Stimulated activated CD4-positive, alpha-beta T cell treated with anti-CD3 and anti-CD28 coated beads, Interleukin-4, amount 100 ng/mL, for 1 hour (primary cell): Measurements from ENCODE around the gene CLEC4M.

Source experiments
- DNase-seq: peaks from one replicate; pipeline ENCODE4 v3.0.0-alpha.2; 2020

CLEC4M gene, protein sequence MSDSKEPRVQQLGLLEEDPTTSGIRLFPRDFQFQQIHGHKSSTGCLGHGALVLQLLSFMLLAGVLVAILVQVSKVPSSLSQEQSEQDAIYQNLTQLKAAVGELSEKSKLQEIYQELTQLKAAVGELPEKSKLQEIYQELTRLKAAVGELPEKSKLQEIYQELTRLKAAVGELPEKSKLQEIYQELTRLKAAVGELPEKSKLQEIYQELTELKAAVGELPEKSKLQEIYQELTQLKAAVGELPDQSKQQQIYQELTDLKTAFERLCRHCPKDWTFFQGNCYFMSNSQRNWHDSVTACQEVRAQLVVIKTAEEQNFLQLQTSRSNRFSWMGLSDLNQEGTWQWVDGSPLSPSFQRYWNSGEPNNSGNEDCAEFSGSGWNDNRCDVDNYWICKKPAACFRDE

GRCh38 chr19:7762719-7763293 is at the start of gene CLEC4M:
CLEC4M (plus strand) TSS chr19:7763243; CDS start chr19:7763267, 24 bp downstream.
- no peak for DNase-seq

DNA sequence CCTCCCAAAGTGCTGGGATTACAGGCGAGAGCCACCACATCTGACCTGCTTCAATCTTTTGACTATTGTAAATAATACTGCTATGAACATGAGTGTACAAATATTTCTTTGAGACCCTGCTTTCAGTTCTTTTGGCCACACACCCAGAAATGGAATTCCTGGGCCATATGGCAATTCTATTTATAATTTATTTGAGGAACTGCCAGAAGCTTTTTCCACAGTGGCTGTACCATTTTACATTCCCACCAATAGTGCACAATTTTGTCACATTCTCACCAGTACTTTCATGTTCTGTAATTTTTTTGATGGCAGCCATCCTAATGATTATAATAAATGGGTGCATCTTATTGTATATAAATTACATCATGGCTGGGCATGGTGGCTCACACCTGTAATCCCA is 47.4 kb upstream of the CLEC4M start:
- DNase-seq, result no peak

DNA sequence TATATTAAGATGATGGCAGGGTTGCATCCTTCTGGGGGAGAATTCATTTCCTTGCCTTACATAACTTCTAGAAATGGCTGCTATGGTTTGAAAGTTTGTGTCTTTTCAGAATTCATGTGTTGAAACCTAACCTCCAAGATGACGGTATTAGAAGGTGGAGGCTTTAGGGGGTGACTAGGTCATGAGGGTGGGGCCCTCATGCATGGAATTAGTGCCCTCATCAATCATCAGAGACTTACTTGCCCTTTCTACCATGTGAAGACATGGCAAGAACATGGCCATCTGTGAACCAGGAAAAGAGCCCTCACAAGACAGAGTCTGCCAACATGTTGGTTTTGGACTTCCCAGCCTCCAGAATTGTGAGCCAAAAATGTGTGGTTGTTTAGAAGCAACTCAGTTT is 46.3 kb upstream of the CLEC4M start:
- DNase-seq, result no peak

DNA sequence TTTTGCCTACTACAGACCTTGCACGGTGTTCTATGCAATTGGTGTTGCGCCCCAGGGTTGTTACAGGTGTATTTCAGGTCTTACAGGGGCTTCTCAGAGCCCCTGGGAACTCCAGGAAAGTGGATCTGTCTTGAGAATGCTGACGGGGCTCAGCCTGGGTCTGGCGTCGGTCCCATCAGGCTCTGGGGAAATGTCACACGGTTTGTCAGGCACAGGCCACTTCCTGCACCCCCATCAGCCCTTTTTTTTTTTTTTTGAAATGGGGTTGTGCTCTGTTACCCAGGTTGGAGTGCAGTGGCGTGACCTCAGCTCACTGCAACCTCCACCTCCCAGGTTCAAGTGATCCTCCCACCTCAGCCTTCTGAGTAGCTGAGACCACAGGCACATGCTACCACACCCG is 44.4 kb upstream of the CLEC4M start:
- DNase-seq, result no peak

- no peak for DNase-seq
Measured at GRCh38 chr19:7720351-7720750, 42.7 kb upstream of the CLEC4M start.

DNA sequence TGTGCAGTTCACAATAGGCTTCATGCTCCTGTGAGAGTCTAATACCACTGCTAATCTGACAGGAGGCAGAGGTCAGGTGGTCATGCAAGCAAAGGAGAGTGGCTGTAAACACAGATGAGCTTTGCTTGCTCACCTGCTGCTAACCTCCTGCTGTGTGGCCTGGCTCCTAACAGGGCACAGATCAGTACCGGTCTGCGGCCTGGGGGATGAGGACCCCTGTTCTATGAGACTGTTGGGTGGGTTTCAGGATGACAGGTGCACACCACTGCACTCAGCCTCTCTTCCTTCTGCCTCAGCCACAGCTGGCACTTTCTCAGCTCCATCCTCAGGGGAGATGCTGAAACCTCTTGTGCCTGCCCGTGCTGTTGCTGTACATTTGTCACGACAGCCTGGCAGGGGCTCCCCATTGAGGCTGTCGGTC is 40.8 kb upstream of the CLEC4M start:
- DNase-seq, result no peak

- DNase-seq, result no peak
Measured at GRCh38 chr19:7725791-7726190, 37.3 kb upstream of the CLEC4M start.

GRCh38 chr19:7729211-7729610 is 33.8 kb upstream of the CLEC4M start:
- no peak for DNase-seq

- peak; percentile 20 for DNase-seq
Measured at GRCh38 chr19:7729831-7730285, 33.2 kb upstream of the CLEC4M start.

DNA sequence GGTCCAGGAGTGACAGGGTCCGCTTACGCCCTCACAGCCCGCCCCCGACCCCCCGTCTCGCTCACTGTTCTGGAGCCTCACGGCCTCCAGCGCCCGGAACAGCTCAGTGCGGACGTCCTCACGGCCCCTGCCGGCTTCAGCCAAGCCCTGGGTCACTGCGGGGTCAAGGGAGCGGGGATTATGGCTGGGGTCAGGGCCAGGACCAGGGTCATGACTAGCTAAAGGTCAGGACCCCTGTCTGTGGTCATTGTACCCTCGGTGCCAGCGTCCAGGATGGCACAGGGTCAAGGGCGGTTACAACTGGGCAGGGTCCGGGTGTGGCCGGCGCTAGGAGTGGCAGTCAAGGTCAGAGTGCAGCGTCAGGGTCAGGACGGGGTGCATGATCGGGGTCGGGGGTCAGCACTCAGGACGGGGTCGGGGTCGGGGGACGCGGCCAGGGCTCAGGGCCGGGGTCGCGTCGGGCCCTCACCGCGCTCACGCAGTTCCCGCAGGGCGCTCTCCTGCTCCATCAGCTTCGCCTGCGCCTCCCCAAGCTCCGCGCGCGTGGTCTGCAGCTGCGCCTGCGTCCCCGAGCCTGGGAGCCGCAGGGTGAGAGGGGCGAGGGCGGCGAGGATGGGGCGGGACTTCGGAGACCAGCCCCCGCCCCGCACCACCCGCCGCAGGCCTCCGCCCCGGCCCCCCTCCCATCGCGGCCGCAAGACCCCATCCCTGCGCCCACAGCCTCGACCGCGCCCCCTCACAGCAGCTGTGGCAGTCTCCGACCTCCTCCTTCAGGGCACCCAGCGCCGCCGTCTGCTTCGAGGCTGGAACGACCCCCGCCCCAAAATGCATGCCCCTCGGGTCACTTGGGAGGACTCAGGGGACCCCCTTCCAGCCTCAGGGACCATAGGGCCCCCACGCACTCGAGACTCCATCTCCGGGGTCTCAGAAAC is 32.5 kb upstream of the CLEC4M start:
- DNase-seq, result no peak

GRCh38 chr19:7731218-7731595 is 31.8 kb upstream of the CLEC4M start:
- no peak for DNase-seq

- DNase-seq, result no peak
Measured at GRCh38 chr19:7731615-7732014, 31.4 kb upstream of the CLEC4M start.

DNA sequence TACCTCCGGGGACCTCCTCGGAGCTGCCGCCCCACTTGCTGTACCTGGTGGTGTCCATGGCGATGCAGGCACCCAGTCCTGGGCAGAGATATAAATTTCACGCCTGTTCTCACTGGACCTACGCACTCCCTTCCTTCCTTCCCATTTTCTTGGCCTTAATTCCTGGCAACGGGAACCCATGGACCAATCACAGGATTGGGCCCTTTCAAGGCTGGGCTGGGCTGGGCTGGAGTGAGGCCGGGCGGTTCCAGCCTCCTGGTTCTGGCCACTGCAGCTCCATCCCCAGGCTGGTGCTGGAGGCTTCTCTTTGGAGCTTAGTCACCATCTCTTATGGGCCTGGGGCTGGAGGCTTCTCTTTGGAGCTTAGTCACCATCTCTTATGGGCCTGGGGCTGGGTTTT is 31.0 kb upstream of the CLEC4M start, which contains the start of gene CLEC4G:
TSS of gene CLEC4G (minus strand) at position 66 of the 400 bp plus-strand sequence. CDS start at position 58, 8 bp downstream.
- no peak for DNase-seq

DNA sequence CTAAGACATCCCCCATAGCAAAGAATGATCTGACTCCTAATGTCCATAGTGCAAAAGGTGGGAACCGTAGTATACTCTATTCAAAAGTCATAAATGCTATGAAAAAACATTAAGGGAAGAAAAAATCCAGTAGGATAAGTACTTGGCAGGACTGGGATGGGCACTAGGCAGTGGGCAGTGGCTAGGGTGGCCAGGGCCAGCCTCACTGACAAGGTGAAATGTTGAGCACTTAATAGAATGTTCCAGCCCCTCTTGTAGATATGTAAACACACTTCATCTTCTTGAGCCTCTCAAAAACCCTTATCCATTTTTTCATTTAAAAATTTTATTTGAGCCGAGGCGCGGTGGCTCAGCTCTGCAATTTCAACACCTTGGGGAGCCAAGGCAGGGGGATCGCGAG is 29.7 kb upstream of the CLEC4M start:
- no peak for DNase-seq

DNA sequence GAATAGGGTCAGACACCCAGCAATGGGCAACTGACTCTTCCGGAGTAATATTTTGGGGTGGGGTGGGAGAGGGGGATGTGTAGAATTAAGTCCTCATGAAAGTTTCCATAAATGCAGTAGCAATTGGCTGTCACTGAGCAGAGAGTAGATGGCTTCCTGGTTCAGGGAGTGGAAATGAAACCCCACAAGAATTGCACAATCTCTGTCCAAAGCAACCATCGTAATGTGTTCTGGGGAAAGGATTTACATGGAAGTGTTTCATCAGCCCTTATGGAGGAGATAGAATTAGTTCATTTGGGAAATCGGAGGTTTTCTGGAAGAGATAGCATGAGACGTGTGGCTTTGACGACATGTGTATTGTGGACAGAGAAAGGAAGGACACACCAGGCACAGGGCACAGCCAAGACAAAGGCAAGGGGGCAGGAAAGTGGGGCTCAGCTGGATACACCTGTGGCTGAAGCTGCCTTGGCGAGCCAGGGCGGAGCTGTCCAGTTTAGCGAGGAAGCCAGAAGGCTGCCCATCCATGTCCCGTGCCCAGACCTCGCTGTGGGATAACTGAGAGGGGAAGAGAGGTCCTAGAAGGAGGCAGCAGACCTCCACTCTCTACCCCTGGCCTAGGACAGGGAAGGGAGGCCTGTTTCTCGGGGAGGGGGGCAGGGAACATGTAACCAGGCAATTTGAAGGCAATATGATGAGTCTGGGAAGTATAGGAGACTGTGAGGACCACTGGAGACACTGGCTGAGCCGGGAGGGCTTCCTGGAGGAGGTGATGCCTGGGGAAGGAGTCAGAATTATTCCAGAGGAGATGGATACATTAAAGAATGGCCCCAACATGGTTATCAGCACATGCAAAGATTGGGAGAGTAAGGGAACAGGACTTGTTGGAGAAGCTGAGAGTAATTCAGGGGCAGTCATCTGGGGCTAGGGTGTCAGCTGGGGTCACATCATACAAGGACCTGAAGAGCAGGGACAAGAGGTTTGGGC is 28.5 kb upstream of the CLEC4M start:
- no peak for DNase-seq

- no peak for DNase-seq
Measured at GRCh38 chr19:7736148-7736547, 26.9 kb upstream of the CLEC4M start.

- no peak for DNase-seq
Measured at GRCh38 chr19:7737215-7737614, 25.8 kb upstream of the CLEC4M start.

GRCh38 chr19:7738023-7738422 is 25.0 kb upstream of the CLEC4M start:
- peak; percentile 10 for DNase-seq

DNA sequence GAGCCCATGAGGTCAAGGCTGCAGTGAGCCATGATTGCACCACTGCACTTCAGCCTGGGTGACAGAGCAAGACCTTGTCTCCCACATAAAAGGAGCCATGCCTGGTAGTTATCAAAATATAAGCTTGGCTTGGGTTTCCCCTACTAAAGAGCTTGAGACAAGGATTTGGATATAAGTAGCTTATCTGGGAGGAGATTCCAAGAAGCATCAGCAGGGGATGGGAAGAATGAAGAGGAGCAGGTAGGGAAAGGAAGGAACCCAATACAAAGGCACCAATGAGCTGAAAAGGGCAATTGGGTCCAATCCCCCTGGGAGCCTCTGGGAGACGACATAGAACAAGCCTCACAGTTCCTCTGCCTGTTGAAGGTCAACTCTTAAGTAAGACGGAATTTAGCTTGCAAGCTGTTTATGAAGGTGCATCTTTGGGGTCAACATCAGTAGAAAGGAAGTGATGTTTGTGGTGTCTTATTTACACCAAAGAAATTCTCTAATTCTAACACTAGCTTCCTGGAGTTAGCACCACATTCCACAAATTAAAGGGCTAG is 23.8 kb upstream of the CLEC4M start:
- no peak for DNase-seq

DNA sequence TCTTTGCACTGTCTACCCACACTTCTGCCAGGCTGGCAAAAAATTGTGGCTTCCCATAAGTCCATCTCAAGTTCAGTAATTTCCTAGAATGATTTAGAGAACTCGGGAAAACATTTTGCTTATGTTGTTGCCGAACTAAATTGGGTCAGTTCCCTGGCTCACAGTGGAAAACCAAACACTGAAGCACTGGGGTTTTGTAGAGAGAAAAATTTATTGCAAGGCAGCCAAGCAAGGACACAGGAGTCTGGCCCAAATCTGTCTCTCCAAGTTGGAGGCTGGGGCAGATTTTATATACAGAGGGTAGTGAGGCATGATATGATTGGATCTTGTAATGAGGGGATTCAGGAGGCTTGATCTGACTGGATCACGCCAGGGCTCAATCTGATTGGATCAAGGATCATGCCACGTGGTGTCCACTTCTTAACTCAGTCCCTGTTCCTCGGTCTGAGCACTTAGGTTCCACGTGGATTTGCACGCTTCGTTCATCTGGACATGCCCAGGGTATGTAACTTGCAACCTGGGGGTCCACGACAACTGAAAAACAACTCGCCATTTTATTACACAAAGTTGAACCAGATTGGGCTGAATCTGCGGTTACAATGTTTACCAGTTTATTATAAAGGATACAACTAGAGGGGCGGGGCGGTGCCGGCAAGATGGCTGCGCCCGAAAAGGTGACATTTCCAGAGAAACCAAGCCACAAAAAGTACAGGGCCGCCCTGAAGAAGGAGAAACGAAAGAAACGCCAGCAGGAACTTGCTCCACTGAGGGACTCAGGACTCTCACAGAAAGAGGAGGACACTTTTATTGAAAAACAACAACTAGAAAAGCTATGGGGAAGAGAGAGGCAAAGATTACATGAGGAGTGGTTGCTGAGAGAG is 23.0 kb upstream of the CLEC4M start:
- no peak for DNase-seq

- no peak for DNase-seq
Measured at GRCh38 chr19:7740682-7741054, 22.4 kb upstream of the CLEC4M start.
